H1 (cell line): Measurements from ENCODE around the gene OR6N2. TPM values are rescaled to one million over a fixed set of nuclear protein-coding genes. Genes with fewer than 3 reads are reported as not detected.

ENCODE experiments used
- CTCF ChIA-PET: fragments of 300-600 bp; sonication (Branson Sonifier 250); formaldehyde crosslinking; loops from one replicate; lab custom pipeline; 2021; ENCODE audit not compliant: partially characterized antibody; lab: Charles Lee
- POLR2A ChIA-PET: fragments of 300-600 bp; sonication (Branson Sonifier 250); formaldehyde crosslinking; loops from one replicate; lab custom pipeline; 2021; ENCODE audit warnings: inconsistent platforms; ENCODE audit not compliant: partially characterized antibody; lab: Charles Lee
- DNase-seq, 2 experiments: peaks; one replicate each; pipeline versions ENCODE4 v3.0.0 to v3.0.0-alpha.2; 2010 to 2022; ENCODE audit warnings: low spot score in 2 of 2, low read depth in 1 of 2, mixed read lengths in 1 of 2
- FAIRE-seq: peaks from 2 replicates; lab custom pipeline; 2011; peaks lifted over from hg19 to GRCh38; lab: Jason Lieb, UNC
- H2AFZ ChIP-seq: 2 replicates; pipeline ENCODE4 v1.8.1; 2012; ENCODE audit warnings: low read length, inconsistent platforms
- H2AK5ac ChIP-seq: 2 replicates; pipeline ENCODE4 v1.6.1; 2013; ENCODE audit warnings: low read depth, low read length
- H2BK120ac ChIP-seq: replicated peaks from 2 replicates; pipeline ENCODE3; 2013; ENCODE audit warnings: low read depth, low read length, inconsistent platforms
- H2BK12ac ChIP-seq: 2 replicates; pipeline ENCODE4 v1.6.1; 2013; ENCODE audit warnings: low read depth, low read length
- H2BK15ac ChIP-seq: 2 replicates; pipeline ENCODE4 v1.6.1; 2013; ENCODE audit warnings: low read length
- H2BK20ac ChIP-seq: 2 replicates; pipeline ENCODE4 v1.6.1; 2013; ENCODE audit warnings: low read length
- H2BK5ac ChIP-seq: 2 replicates; pipeline ENCODE4 v1.6.1; 2013; ENCODE audit warnings: low read depth, low read length
- H3K14ac ChIP-seq: 2 replicates; pipeline ENCODE4 v1.6.1; 2013; ENCODE audit warnings: inconsistent platforms; ENCODE audit not compliant: insufficient read length
- H3K18ac ChIP-seq: 2 replicates; pipeline ENCODE4 v1.6.1; 2013; ENCODE audit warnings: low read length; ENCODE audit errors: extremely low read depth
- H3K23ac ChIP-seq: 2 replicates; pipeline ENCODE4 v1.6.1; 2013; ENCODE audit warnings: inconsistent platforms; ENCODE audit not compliant: insufficient read length
- H3K23me2 ChIP-seq: 2 replicates; pipeline ENCODE4 v1.6.1; 2013; ENCODE audit warnings: low read depth, low read length
- H3K27ac ChIP-seq: 2 replicates; pipeline ENCODE4 v1.6.1; 2011; ENCODE audit warnings: low read depth, low read length, inconsistent platforms
- H3K27me3 ChIP-seq, 4 experiments: replicated peaks in 1 of 4; 1 replicate in 1 of 4; 2 replicates in 3 of 4; pipeline versions ENCODE4 v1.6.1 to v1.8.1; 2011 to 2013; ENCODE audit warnings: low read length in 3 of 4, mild to moderate bottlenecking in 3 of 4, inconsistent platforms in 2 of 4, mixed read lengths in 2 of 4, moderate library complexity in 1 of 4; ENCODE audit not compliant: control insufficient read depth in 3 of 4, insufficient read depth in 3 of 4; ENCODE audit errors: extremely low read depth in 1 of 4
- H3K36me3 ChIP-seq, 4 experiments: 2 replicates each; pipeline versions ENCODE4 v1.6.1 to v1.8.1; 2011 to 2013; ENCODE audit warnings: mild to moderate bottlenecking in 4 of 4, low read length in 3 of 4, moderate library complexity in 2 of 4, control low read depth in 1 of 4, inconsistent platforms in 1 of 4; ENCODE audit not compliant: insufficient read depth in 4 of 4, control insufficient read depth in 2 of 4
- H3K4ac ChIP-seq: replicated peaks from 2 replicates; pipeline ENCODE3; 2013; ENCODE audit warnings: low read length, low read depth, mixed read lengths, inconsistent platforms; ENCODE audit not compliant: insufficient read length
- H3K4me1 ChIP-seq, 4 experiments: replicated peaks in 1 of 4; 1 replicate in 1 of 4; 2 replicates in 3 of 4; pipeline versions ENCODE4 v1.6.1 to v1.8.1; 2011 to 2013; ENCODE audit warnings: low read length in 3 of 4, inconsistent platforms in 2 of 4, mixed read lengths in 1 of 4; ENCODE audit not compliant: insufficient read depth in 4 of 4, control insufficient read depth in 3 of 4
- H3K4me2 ChIP-seq, 2 experiments: 2 replicates each; pipeline versions ENCODE4 v1.6.1 to v1.8.1; 2011 to 2013; ENCODE audit warnings: low read depth in 2 of 2, low read length in 2 of 2, control low read depth in 1 of 2, inconsistent platforms in 1 of 2, mild to moderate bottlenecking in 1 of 2; ENCODE audit not compliant: insufficient read depth in 1 of 2
- H3K4me3 ChIP-seq, 4 experiments: fragments of 200-600, 300-600 bp in 1 of 4; sonication (generic), shearing (Covaris generic), sonication (Bioruptor Twin) in 1 of 4; 2 replicates each; pipeline versions ENCODE4 v1.5.1 to v1.8.1; 2011 to 2016; ENCODE audit warnings: low read length in 4 of 4, low read depth in 3 of 4, control low read depth in 2 of 4, inconsistent platforms in 2 of 4, mild to moderate bottlenecking in 2 of 4, mixed read lengths in 1 of 4, moderate library complexity in 1 of 4; ENCODE audit not compliant: insufficient read depth in 2 of 4; ENCODE audit errors: extremely low read depth in 1 of 4
- H3K56ac ChIP-seq: replicated peaks from 2 replicates; pipeline ENCODE3; 2013; ENCODE audit warnings: low read depth, mild to moderate bottlenecking, mixed read lengths, low read length, inconsistent platforms; ENCODE audit not compliant: insufficient read length
- H3K79me1 ChIP-seq: 2 replicates; pipeline ENCODE4 v1.6.1; 2013; ENCODE audit warnings: low read depth, low read length, control low read depth
- H3K79me2 ChIP-seq, 2 experiments: 2 replicates each; pipeline versions ENCODE4 v1.6.1 to v1.8.1; 2012 to 2013; ENCODE audit warnings: low read length in 2 of 2, mild to moderate bottlenecking in 2 of 2, inconsistent platforms in 1 of 2; ENCODE audit not compliant: insufficient read depth in 2 of 2, control insufficient read depth in 1 of 2
- H3K9ac ChIP-seq, 4 experiments: replicated peaks in 1 of 4; 1 replicate in 1 of 4; 2 replicates in 3 of 4; pipeline versions ENCODE4 v1.6.1 to v1.8.1; 2011 to 2013; ENCODE audit warnings: low read depth in 3 of 4, low read length in 3 of 4, control low read depth in 2 of 4, mild to moderate bottlenecking in 2 of 4, moderate library complexity in 2 of 4, inconsistent platforms in 1 of 4; ENCODE audit errors: extremely low read depth in 1 of 4
- H3K9me3 ChIP-seq, 2 experiments: 2 replicates each; pipeline versions ENCODE4 v1.6.1 to v1.8.1; 2012 to 2013; ENCODE audit warnings: mild to moderate bottlenecking in 2 of 2, moderate library complexity in 2 of 2, control low read depth in 1 of 2, inconsistent platforms in 1 of 2, low read depth in 1 of 2, low read length in 1 of 2, mixed read lengths in 1 of 2; ENCODE audit not compliant: insufficient read depth in 2 of 2
- H4K20me1 ChIP-seq, 2 experiments: replicated peaks in 1 of 2; 2 replicates each; pipeline versions ENCODE3 to v1.8.1; 2011 to 2013; ENCODE audit warnings: inconsistent platforms in 2 of 2, low read length in 2 of 2, mild to moderate bottlenecking in 1 of 2; ENCODE audit not compliant: insufficient read depth in 2 of 2, control insufficient read depth in 1 of 2
- H4K5ac ChIP-seq: 2 replicates; pipeline ENCODE4 v1.6.1; 2013; ENCODE audit warnings: low read length, low read depth, mixed read lengths, inconsistent platforms; ENCODE audit not compliant: insufficient read length
- H4K8ac ChIP-seq: 2 replicates; pipeline ENCODE4 v1.8.0; 2013; ENCODE audit warnings: mild to moderate bottlenecking, moderate library complexity, low read length, inconsistent platforms; ENCODE audit not compliant: insufficient read depth; ENCODE audit errors: extremely low read depth
- H4K91ac ChIP-seq: replicated peaks from 2 replicates; pipeline ENCODE3; 2013; ENCODE audit warnings: low read length, mixed read lengths, inconsistent platforms; ENCODE audit not compliant: insufficient read length
- WGBS, 2 experiments: shearing (Covaris generic) in 1 of 2; methylation state at CpG; one replicate each; pipeline versions ENCODE4 v1.1.6 to v1.1.7; 2013 to 2015; ENCODE audit warnings: low lambda C conversion rate in 2 of 2, mixed read lengths in 2 of 2, inconsistent platforms in 1 of 2, low coverage in 1 of 2, missing lambda C conversion rate in 1 of 2; ENCODE audit not compliant: insufficient replicate concordance in 2 of 2, insufficient coverage in 1 of 2, insufficient read length in 1 of 2; ENCODE audit errors: extremely low coverage in 1 of 2, missing lambda C conversion rate in 1 of 2; 5-methylcytosine and 5-hydroxymethylcytosine counted together
- polyA plus RNA-seq, 7 experiments: library from polyadenylated mRNA; depleted of rRNA in 3 of 7; stranded (reverse) in 5 of 7; unstranded in 2 of 7; fragments of >200 nt in 5 of 7; fragments of 200-250 nt in 2 of 7; gene quantifications; 1 replicate in 5 of 7; 2 replicates in 1 of 7; 4 replicates in 1 of 7; pipeline versions ENCODE4 v1.2.1 to v1.2.3, GENCODE V29; 2011 to 2013; ENCODE audit warnings: missing spikeins in 2 of 7, mixed read lengths in 2 of 7
- total RNA-seq: library from RNA; stranded (reverse); fragmentation: NEBNext Ultra II Directional; extraction: Animal tissue kit (Norgen Biotek cat#: 25700); gene quantifications from 2 replicates; pipeline ENCODE4 v1.2.1, GENCODE V29; 2021

The OR6N2 gene
- total and polyA plus RNA-seq, 2 of the 8 experiments (the other 6 are each of a cell fraction or from before 2014, with no cell fraction given): not detected

DNA sequence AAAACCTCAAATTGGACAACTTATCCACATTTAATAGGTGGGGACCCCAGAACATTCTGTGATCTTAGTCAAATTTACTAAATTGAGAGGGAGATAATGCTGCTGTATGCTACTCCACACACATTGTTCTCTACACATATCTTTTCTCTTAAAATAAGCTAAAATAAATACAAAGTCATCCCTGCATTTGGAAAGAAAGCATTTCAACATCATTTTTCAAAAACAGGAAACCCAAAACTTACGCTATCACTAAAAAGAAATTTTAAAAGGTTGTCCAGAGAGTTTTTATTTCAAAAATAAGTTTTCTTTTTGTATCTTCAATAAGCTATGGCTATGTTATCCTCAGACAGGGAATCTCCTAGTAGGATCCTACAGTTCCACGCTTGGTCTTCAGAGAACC lies 19.5 kb upstream of the OR6N2 start:
- no peak overlapping the region for H4K8ac ChIP-seq
- no peaks in the 10 kb centered on the region for H3K79me2 ChIP-seq
- H2AK5ac ChIP-seq: no peak overlapping the region
- no peak overlapping the region for H3K18ac ChIP-seq
- H2BK120ac ChIP-seq: no peak overlapping the region
- no peak overlapping the region for H4K5ac ChIP-seq
- no peak overlapping the region for H3K56ac ChIP-seq
- H2BK20ac ChIP-seq: no peak overlapping the region
- no peak overlapping the region for H2BK15ac ChIP-seq
- no peak overlapping the region for H2AFZ ChIP-seq
- DNase-seq: no peak
- H3K36me3 ChIP-seq: no peaks in the 10 kb centered on the region
- no peak overlapping the region for H2BK5ac ChIP-seq
- H3K9me3 ChIP-seq: no peaks in the 10 kb centered on the region
- H3K9ac ChIP-seq: no peak overlapping the region
- H3K79me1 ChIP-seq: no peaks in the 10 kb centered on the region
- no peak for FAIRE-seq
- no peak overlapping the region for H3K4ac ChIP-seq
- CTCF ChIA-PET: interaction anchor here (0.7 to 1.0 kb wide), 3 partner anchors 8 to 394 kb away, joined by 4 read pairs; no protein-coding TSS in a partner anchor
- H4K20me1 ChIP-seq: no peaks in the 10 kb centered on the region
- POLR2A ChIA-PET: no interaction called here
- no peak overlapping the region for H3K14ac ChIP-seq
- H3K4me3 ChIP-seq: no peak overlapping the region
- H3K27ac ChIP-seq: no peak overlapping the region
- H3K23me2 ChIP-seq: 0 out of 2 replicates have a peak, but pooled peaks cover 2% of the 10 kb centered on the region
- WGBS, 2 experiments: 90% methylated on average over 2 of the region's 2 CpGs; no CpG with 5 or more reads in 1 of the 2 experiments
- H3K4me2 ChIP-seq: no peak overlapping the region
- no peak overlapping the region for H2BK12ac ChIP-seq
- H3K4me1 ChIP-seq: no peaks in the 10 kb centered on the region
- H3K27me3 ChIP-seq: no peaks in the 10 kb centered on the region
- no peak overlapping the region for H4K91ac ChIP-seq
- H3K23ac ChIP-seq: no peak overlapping the region
